GM21526 (cell line): ENCODE results near the gene CAMTA1.
"Not testable (repeated sequence)": the region's sequence is repeated elsewhere in the genome, so short reads cannot be mapped to it uniquely, and the experiment has no call there.

Experiments used
- ATAC-seq: cut with Tn5 transposase; IDR thresholded peaks from one replicate; pipeline ENCODE4 v1.9.1; 2021; ENCODE audit warnings: moderate library complexity; ENCODE audit not compliant: unreplicated experiment, low FRiP score

The CAMTA1 gene

GRCh38 chr1:7303554-7304317, 518.5 kb downstream of the CAMTA1 start:
- ATAC-seq: no peak

- ATAC-seq: no peak
Measured at GRCh38 chr1:7313081-7313546, 527.9 kb downstream of the CAMTA1 start.

GRCh38 chr1:7313826-7314225, 528.6 kb downstream of the CAMTA1 start:
- ATAC-seq: no peak

GRCh38 chr1:7315316-7315715, 530.1 kb downstream of the CAMTA1 start:
- no peak for ATAC-seq

GRCh38 chr1:7315946-7316345, 530.7 kb downstream of the CAMTA1 start:
- ATAC-seq: no peak

- ATAC-seq: no peak
Measured at GRCh38 chr1:7317888-7318287, 532.6 kb downstream of the CAMTA1 start.

- no peak for ATAC-seq
Measured at GRCh38 chr1:7319196-7319595, 533.9 kb downstream of the CAMTA1 start.

GRCh38 chr1:7320661-7321060, 535.4 kb downstream of the CAMTA1 start:
- no peak for ATAC-seq

GRCh38 chr1:7322283-7322785, 537.1 kb downstream of the CAMTA1 start:
- no peak for ATAC-seq

- ATAC-seq: no peak
Measured at GRCh38 chr1:7322912-7323311, 537.7 kb downstream of the CAMTA1 start.

GRCh38 chr1:7325254-7325653, 540.0 kb downstream of the CAMTA1 start:
- no peak for ATAC-seq

GRCh38 chr1:7326366-7326765, 541.1 kb downstream of the CAMTA1 start:
- no peak for ATAC-seq

- ATAC-seq: no peak
Measured at GRCh38 chr1:7327849-7328248, 542.6 kb downstream of the CAMTA1 start.

GRCh38 chr1:7329868-7330615, 544.8 kb downstream of the CAMTA1 start:
- no peak for ATAC-seq

- ATAC-seq: not testable (repeated sequence)
Measured at GRCh38 chr1:7330726-7331125, 545.5 kb downstream of the CAMTA1 start.

GRCh38 chr1:7331926-7332535, 546.8 kb downstream of the CAMTA1 start:
- ATAC-seq: no peak

- ATAC-seq: no peak
Measured at GRCh38 chr1:7333094-7333493, 547.8 kb downstream of the CAMTA1 start.

- no peak for ATAC-seq
Measured at GRCh38 chr1:7333620-7334019, 548.4 kb downstream of the CAMTA1 start.

- no peak for ATAC-seq
Measured at GRCh38 chr1:7334475-7335035, 549.3 kb downstream of the CAMTA1 start.

GRCh38 chr1:7335224-7335879, 550.1 kb downstream of the CAMTA1 start:
- no peak for ATAC-seq
